HepG2 (cell line): ENCODE results near the gene ATP2C2. TPM values are rescaled to one million over a fixed set of nuclear protein-coding genes. Genes with fewer than 3 reads are reported as not detected.

ENCODE experiments used
- ATAC-seq: fragments of 200-7000 bp; cut with Tn5 transposase; 3 replicates; pipeline ENCODE4 v1.9.1; 2020; ENCODE audit warnings: mild to moderate bottlenecking, moderate library complexity
- BruUV-seq: library from RNA; stranded (reverse); fragments of 400-500 nt; replicated peaks from 2 replicates; lab custom pipeline; 2021; lab: Mats Ljungman, UMichigan
- CTCF ChIA-PET: fragments of 300-600 bp; formaldehyde crosslinking; extraction: SDS; loops from one replicate; lab custom pipeline; 2021; ENCODE audit warnings: low total read pairs, inconsistent platforms, low intra/inter-chr PET ratio; lab: Yijun Ruan, JAX
- POLR2A ChIA-PET: fragments of 350-600 bp; sonication (Branson Sonifier 250); formaldehyde crosslinking; loops from one replicate; lab custom pipeline; 2020; ENCODE audit warnings: antibody characterized with exemption, inconsistent platforms; lab: Yijun Ruan, JAX
- DNase-seq: peaks from one replicate; pipeline ENCODE4 v3.0.0-alpha.2; 2015; ENCODE audit warnings: low spot score
- FAIRE-seq: peaks from 3 replicates; lab custom pipeline; 2011; peaks lifted over from hg19 to GRCh38; lab: Jason Lieb, UNC
- H2AFZ ChIP-seq: one replicate; pipeline ENCODE4 v1.6.1; 2011; ENCODE audit warnings: low read length, inconsistent platforms
- H3K27ac ChIP-seq: fragments of 300-600 bp; 3 replicates; pipeline ENCODE4 v1.8.0; 2011; ENCODE audit warnings: mixed run types, mild to moderate bottlenecking, mixed read lengths, low read length, inconsistent platforms; ENCODE audit not compliant: insufficient read depth; ENCODE audit errors: extremely low read length
- H3K27me3 ChIP-seq, 2 experiments: fragments of 200-600 bp in 1 of 2; 2 replicates in 1 of 2; 3 replicates in 1 of 2; pipeline versions ENCODE4 v1.6.0 to v1.8.0; 2011; ENCODE audit warnings: low read length in 2 of 2, mild to moderate bottlenecking in 2 of 2, moderate library complexity in 2 of 2, inconsistent platforms in 1 of 2; ENCODE audit not compliant: insufficient read depth in 2 of 2, control insufficient read depth in 1 of 2
- H3K36me3 ChIP-seq, 2 experiments: fragments of 200-600 bp in 1 of 2; replicated peaks in 1 of 2; 2 replicates in 1 of 2; 3 replicates in 1 of 2; pipeline versions ENCODE4 v1.5.1 to v1.8.0; 2011; ENCODE audit warnings: low read length in 2 of 2, inconsistent platforms in 1 of 2; ENCODE audit not compliant: insufficient read depth in 2 of 2, control insufficient read depth in 1 of 2
- H3K4me1 ChIP-seq: 2 replicates; pipeline ENCODE4 v1.5.1; 2012; ENCODE audit warnings: low read length, inconsistent platforms; ENCODE audit not compliant: insufficient read depth
- H3K4me2 ChIP-seq: 2 replicates; pipeline ENCODE4 v1.6.0; 2011; ENCODE audit warnings: low read depth, low read length, inconsistent platforms
- H3K4me3 ChIP-seq, 3 experiments: fragments of 200-600 bp in 1 of 3; sonication (generic), shearing (Covaris generic) in 1 of 3; replicated peaks in 1 of 3; 2 replicates each; pipeline ENCODE4 v1.5.1; 2011 to 2016; ENCODE audit warnings: low read length in 3 of 3, inconsistent platforms in 2 of 3, low read depth in 2 of 3, mild to moderate bottlenecking in 2 of 3, control low read depth in 1 of 3, mixed read lengths in 1 of 3; ENCODE audit not compliant: insufficient read depth in 1 of 3
- H3K79me2 ChIP-seq: one replicate; pipeline ENCODE4 v1.6.1; 2011; ENCODE audit warnings: low read length, inconsistent platforms; ENCODE audit not compliant: insufficient read depth
- H3K9ac ChIP-seq: 2 replicates; pipeline ENCODE4 v1.6.0; 2011; ENCODE audit warnings: mild to moderate bottlenecking, low read depth, low read length, inconsistent platforms; ENCODE audit not compliant: insufficient read depth
- H3K9me3 ChIP-seq: 2 replicates; pipeline ENCODE4 v1.5.1; 2012; ENCODE audit warnings: mild to moderate bottlenecking, low read length
- H4K20me1 ChIP-seq: 2 replicates; pipeline ENCODE4 v1.6.0; 2011; ENCODE audit warnings: inconsistent platforms, mild to moderate bottlenecking, low read length, moderate library complexity; ENCODE audit not compliant: insufficient read depth
- E2F1 ChIP-seq: sonication (generic); formaldehyde crosslinking; IDR thresholded peaks from 2 replicates; pipeline ENCODE4 v1.5.0; 2020; ENCODE audit warnings: missing genetic modification reagents
- ZUFSP ChIP-seq: sonication (generic); formaldehyde crosslinking; IDR thresholded peaks from 2 replicates; pipeline ENCODE4 v1.9.0; 2021; ENCODE audit warnings: missing genetic modification reagents, mild to moderate bottlenecking, borderline replicate concordance
- WGBS: methylation state at CpG from one replicate; pipeline ENCODE4 v1.1.6; 2017; ENCODE audit warnings: low lambda C conversion rate; 5-methylcytosine and 5-hydroxymethylcytosine counted together
- in situ Hi-C: cut with HindIII; loops from 2 replicates; pipeline ENCODE4 v1.10.0; 2017; ENCODE audit warnings: low pct_unique_long_range_greater_than_20kb; ENCODE audit not compliant: extremely low pct_ligation_motif_present
- intact Hi-C: fragments of 100-400 bp; cut with micrococcal nuclease; formaldehyde crosslinking; loops from one replicate; pipeline ENCODE4 v1.10.0; 2022; ENCODE audit not compliant: unreplicated experiment
- polyA plus RNA-seq, 8 experiments: library from polyadenylated mRNA; depleted of rRNA in 3 of 8; stranded (reverse) in 7 of 8; unstranded in 1 of 8; fragments of >200 nt; fragmentation: Illumina TruSeq in 4 of 8; extraction: Trizol in 4 of 8; gene quantifications; 2 replicates each; pipeline versions ENCODE4 v1.2.1 to v1.2.3, GENCODE V29; 2011 to 2016; ENCODE audit warnings: low read depth in 4 of 8, missing spikeins in 1 of 8, mixed read lengths in 1 of 8; ENCODE audit not compliant: insufficient read depth in 1 of 8
- total RNA-seq, 5 experiments: library from RNA; depleted of rRNA; stranded (reverse); fragments of >200 nt; fragmentation: Illumina TruSeq; extraction: Trizol; gene quantifications; 2 replicates each; pipeline ENCODE4 v1.2.3, GENCODE V29; 2016; ENCODE audit warnings: low read depth in 1 of 5
- TF ChIP-seq, protein P1 (sequence below): sonication (generic); formaldehyde crosslinking; IDR thresholded peaks from 2 replicates; pipeline ENCODE4 v1.4.0; 2020; ENCODE audit warnings: missing genetic modification reagents

Gene ATP2C2
- total and polyA plus RNA-seq, 2 of the 13 experiments (the other 11 are each of a cell fraction or from before 2014, with no cell fraction given): 0.07 TPM; not detected in 1

DNA sequence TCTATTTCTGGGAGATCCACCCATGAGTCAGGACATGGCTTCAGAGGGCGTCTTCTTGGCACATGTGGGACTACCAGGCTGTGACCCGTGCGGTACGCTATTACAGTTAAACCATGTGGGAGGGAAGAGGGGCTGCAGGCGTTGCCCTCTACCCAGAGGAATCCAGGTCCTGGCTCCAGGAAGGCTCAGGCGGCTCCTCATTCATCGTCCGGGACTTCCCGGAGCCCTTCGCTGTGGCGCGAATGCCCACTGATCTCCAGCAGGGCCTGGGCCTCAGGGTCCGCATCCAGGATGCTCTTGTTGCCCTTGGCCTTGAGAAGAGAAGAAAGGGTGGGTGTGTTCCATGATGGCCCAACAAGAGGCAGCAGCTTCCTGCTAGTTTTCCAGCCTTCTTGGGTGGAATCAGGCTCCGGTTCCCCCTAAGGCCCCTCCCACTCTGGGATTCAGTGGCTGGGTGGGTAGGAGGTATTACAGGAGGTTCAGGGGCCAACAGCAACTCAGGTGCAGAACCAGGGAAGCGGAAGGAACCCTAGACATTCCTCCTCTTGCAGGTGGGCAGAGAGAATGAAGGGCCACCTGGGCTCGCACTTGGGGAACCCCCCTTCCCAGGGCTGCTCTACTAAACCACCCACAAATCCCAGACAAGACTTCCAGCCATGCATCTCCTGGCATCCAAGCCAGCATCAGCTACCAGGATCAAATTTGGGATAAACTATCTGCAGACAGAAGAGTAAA is 111.5 kb downstream of the ATP2C2 start:
- no peak overlapping the region for H3K4me3 ChIP-seq
- H3K27ac ChIP-seq: no peak overlapping the region
- ATAC-seq (no peak), DNase-seq (no peak), FAIRE-seq (no peak)
- BruUV-seq: no TSS peak
- H3K27me3 ChIP-seq: no peaks in the 10 kb centered on the region
- in situ Hi-C loops: loop anchor here (5.0 kb wide), 1 partner anchor 203 kb away; no protein-coding TSS in a partner anchor
- H3K9ac ChIP-seq: no peak overlapping the region
- no peaks in the 10 kb centered on the region for H4K20me1 ChIP-seq
- ChIA-PET POLR2A (no interaction called here), CTCF (no interaction called here)
- no peak for TF ChIP-seq E2F1 (CRISPR knock-in tag)
- no peak for TF ChIP-seq ZUFSP (CRISPR knock-in tag)
- TF ChIP-seq, protein P1, sequence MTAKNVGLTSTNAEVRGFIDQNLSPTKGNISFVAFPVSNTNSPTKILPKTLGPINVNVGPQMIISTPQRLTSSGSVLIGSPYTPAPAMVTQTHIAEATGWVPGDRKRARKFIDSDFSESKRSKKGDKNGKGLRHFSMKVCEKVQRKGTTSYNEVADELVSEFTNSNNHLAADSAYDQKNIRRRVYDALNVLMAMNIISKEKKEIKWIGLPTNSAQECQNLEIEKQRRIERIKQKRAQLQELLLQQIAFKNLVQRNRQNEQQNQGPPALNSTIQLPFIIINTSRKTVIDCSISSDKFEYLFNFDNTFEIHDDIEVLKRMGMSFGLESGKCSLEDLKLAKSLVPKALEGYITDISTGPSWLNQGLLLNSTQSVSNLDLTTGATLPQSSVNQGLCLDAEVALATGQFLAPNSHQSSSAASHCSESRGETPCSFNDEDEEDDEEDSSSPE (CRISPR knock-in tag): no peak
- H3K9me3 ChIP-seq: no peaks in the 10 kb centered on the region
- peaks cover 2 to 7% of the 10 kb centered on the region in 2 experiments; a peak in 3 of 5 replicates for H3K36me3 ChIP-seq
- H3K4me2 ChIP-seq: no peak overlapping the region
- WGBS: 97% methylated on average over 16 of the region's 16 CpGs
- H3K4me1 ChIP-seq: peaks cover 10% of the 10 kb centered on the region; the same call in 1 of the 2 replicates
- H3K79me2 ChIP-seq: no peaks in the 10 kb centered on the region
- no peak overlapping the region for H2AFZ ChIP-seq
- intact Hi-C loops: no loop called here
